B cell (primary cell): Measurements from ENCODE around the gene WT1.

ENCODE experiments used
- CTCF ChIP-seq: fragments of 200-600 bp; IDR thresholded peaks from one replicate; pipeline ENCODE4 v1.8.0; 2022; ENCODE audit warnings: antibody characterized with exemption, mild to moderate bottlenecking
- EZH2 ChIP-seq: IDR thresholded peaks from 2 replicates; pipeline ENCODE4 v1.6.1; 2012; ENCODE audit warnings: borderline replicate concordance, low read depth, mild to moderate bottlenecking, moderate library complexity, low read length; ENCODE audit not compliant: insufficient read depth, poor library complexity, severe bottlenecking

GRCh38 chr11:32405592-32405991 is 29.7 kb downstream of the WT1 start:
- TF ChIP-seq CTCF: no peak
- no peak for TF ChIP-seq EZH2
